Coronary artery (tissue), 2 donors: Measurements from ENCODE around the gene FOXO6.
A peak's percentile ranks its signal among the peaks of the same experiment; 100 is the strongest.

Source experiments
- DNase-seq: peaks from one replicate; pipeline ENCODE4 v3.0.0-alpha.2; 2017; ENCODE audit warnings: low spot score
- H3K27ac ChIP-seq, 2 donors: fragments of 200-600 bp; sonication (generic); one replicate each; pipeline ENCODE4 v1.5.1; 2016 to 2019
- H3K4me3 ChIP-seq: fragments of 200-600 bp; sonication (generic); 2 replicates; pipeline ENCODE4 v1.5.1; 2016; ENCODE audit warnings: mild to moderate bottlenecking, moderate library complexity
- TF ChIP-seq, protein P1 (sequence below): fragments of 200-600 bp; sonication (generic); IDR thresholded peaks from one replicate; pipeline ENCODE4 v1.5.1; 2019; ENCODE audit warnings: antibody characterized with exemption

The FOXO6 gene

DNA sequence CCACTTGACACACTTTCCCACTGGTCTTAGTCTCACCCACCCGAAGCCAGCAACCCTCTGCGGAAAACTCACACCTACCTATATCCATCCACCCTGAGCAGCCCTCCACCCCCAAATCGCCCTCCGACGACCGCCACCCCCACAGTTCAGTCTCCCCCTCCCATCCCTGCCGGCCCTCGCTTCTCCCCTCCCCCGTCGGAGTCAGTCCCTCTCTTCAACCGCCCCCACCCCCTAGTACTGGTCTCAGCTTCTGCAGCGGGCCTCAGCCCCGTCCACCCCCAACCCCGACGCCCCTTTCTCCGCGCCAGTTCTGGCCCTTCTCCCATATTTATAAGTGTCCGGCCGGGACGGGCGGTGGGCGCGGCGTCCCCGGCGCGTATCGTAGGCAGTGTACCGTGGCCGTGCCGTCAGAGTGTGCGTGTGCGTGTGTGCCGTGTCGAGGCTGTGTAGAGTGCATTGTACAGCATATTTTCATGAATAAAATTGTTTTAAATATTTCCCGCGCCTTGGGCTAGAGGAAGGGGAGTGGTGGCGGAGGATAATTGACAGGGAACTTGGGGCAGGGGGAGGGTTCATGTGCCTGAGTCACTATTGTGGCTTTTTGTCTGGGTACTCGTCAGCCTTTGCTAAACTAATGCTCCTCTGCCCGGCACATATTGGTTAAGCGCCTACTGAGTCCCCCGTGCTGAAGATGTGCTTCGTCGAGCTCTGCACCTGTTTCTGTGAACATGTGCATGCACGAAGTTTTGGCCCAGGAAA is 22.0 kb downstream of the FOXO6 start:
- DNase-seq = no peak
- peak overlapping the region; percentile 91 for H3K4me3 ChIP-seq
- H3K27ac ChIP-seq = peak overlapping the region; percentile 97 to 100
- TF ChIP-seq, protein P1, sequence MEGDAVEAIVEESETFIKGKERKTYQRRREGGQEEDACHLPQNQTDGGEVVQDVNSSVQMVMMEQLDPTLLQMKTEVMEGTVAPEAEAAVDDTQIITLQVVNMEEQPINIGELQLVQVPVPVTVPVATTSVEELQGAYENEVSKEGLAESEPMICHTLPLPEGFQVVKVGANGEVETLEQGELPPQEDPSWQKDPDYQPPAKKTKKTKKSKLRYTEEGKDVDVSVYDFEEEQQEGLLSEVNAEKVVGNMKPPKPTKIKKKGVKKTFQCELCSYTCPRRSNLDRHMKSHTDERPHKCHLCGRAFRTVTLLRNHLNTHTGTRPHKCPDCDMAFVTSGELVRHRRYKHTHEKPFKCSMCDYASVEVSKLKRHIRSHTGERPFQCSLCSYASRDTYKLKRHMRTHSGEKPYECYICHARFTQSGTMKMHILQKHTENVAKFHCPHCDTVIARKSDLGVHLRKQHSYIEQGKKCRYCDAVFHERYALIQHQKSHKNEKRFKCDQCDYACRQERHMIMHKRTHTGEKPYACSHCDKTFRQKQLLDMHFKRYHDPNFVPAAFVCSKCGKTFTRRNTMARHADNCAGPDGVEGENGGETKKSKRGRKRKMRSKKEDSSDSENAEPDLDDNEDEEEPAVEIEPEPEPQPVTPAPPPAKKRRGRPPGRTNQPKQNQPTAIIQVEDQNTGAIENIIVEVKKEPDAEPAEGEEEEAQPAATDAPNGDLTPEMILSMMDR = no peak

DNA sequence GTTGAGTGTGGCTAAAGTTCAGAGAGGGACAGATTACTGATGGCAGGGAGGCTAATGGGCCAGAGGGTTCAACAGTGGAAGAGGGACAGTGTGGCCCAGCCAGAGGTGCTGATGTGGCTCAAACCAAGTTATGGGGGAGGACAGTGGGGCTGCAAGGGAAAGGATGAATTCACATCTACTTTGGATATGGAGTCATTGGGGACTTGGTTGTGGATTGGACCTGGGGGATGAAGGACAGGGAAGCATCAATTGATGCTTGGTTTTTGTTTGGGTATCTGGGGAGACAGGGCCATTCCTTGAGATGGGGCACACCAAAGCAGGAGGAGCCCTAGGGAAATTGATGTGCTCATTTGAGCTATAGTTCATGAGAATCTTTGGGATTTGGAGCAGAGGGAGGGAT is 23.3 kb downstream of the FOXO6 start:
- TF ChIP-seq, protein P1 = no peak
- DNase-seq = no peak
- H3K27ac ChIP-seq = no peak overlapping the region
- no peak overlapping the region for H3K4me3 ChIP-seq

DNA sequence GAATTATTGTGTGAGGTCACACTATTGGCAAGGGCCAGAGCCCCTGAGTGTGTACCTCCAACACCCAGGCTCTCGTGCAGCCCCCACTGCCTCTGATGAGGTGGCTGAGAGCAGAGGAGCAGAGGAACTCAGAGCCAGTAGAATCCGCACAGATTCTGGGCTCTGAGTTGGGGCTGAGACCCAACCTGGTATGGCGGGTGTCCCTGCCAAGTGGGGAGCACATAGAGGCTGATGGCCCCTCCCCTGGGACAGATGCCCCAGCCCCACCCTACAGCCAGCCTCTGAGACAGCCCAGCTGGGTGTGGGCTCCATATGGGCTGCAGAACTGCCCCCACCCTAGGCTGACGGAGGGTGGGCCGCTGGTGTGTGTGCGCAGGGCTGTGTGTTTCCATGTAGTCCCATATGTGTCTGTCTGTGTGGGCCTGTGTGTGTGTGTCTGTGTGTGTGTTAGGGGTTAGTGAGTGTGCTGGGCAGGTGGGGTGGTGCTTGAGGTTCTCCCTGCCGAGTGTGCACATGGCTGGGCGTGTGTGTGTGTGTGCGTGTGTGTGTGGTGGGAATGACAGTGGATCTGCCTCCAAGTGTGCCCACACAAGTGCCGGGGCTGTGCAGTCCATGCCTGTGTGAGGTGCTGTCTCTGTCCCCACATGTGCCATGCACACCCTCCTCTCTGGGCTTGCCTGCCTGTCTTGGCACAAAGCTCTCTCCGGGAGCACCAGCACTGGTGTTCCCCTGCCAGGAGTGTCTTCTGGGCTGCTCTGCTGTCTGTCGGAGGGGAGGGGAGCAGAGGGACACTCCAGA is 24.4 kb downstream of the FOXO6 start:
- Histone ChIP-seq H3K4me3 (no peak overlapping the region), H3K27ac (no peak overlapping the region)
- TF ChIP-seq, protein P1 = no peak
- DNase-seq = no peak

DNA sequence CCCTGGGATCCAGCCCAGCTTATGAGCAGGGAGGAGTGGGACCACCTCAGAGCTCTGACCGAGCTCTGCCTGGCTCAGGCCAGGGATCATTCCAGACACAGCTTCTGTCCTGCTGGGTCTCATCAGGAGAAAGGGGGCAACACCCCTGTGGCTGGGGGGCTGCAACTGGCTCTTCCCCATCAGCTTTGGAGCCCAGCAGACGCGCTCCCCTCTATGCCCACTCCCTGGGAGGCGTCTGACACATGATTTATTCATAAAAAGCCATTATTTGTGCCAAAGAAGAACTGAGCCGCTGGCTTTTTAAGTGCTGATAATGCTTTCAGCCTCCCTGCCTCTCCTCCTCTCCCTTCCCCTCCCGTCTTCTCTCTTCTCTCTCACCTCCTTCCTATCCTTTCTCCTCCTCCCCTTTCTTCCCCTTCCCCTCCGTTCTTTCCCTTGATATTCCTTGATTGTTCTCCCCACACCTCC is 25.0 kb downstream of the FOXO6 start:
- Histone ChIP-seq H3K4me3 (no peak overlapping the region), H3K27ac (no peak overlapping the region)
- TF ChIP-seq, protein P1 = no peak
- no peak for DNase-seq

DNA sequence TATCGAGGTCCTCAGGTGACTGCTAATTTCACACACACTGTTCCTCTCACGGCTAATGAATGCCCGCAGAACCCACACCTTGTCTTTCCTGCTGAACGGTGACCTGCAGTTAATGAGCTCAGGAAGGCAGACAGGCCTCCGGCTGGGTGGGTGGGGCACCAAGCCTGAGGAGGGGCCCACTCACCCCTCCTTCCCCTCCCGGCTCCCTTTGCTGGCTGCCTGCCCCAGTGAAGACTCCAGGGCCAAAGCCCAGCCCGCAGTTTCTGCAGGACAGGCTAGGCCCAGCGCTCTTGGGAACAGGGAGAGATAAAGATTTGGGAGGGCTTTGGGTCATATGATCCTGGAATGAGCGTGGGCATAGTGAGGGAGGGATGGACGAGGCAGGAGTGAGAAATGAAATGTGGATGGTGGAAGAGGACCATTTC is 26.4 kb downstream of the FOXO6 start:
- TF ChIP-seq, protein P1 = no peak
- Histone ChIP-seq H3K4me3 (no peak overlapping the region), H3K27ac (peak overlapping the region; percentile 22 to 74)
- peak; percentile 84 for DNase-seq

DNA sequence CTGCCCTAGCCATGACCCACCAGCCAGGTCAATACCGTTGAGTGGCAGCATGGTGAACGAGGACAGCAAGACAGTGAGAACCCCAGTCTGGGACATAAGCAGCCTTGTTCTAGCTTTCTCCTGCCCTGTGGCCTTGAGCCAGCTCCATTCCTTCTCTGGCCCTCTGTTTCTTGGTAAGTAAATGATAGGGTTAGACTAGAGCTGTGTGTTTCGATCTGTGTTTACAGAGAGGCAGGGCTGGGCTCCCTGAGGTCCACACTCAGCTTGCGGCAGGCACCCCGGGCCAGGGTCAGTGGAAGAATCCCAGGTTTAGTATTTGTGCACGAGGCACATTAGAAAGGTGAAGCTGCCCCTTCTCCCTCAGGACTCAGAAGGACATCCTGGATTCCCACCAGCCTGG is 27.3 kb downstream of the FOXO6 start:
- no peak for DNase-seq
- Histone ChIP-seq H3K4me3 (no peak overlapping the region), H3K27ac (peak overlapping the region; percentile 22 to 63)
- TF ChIP-seq, protein P1 = no peak
